NCI-H748 (cell line): ENCODE data around the gene CYP27C1.

ENCODE experiments used
- DNase-seq: peaks from one replicate; lab custom pipeline; 2025; ENCODE audit not compliant: unreplicated experiment; lab: John Stamatoyannopoulos, UW

The CYP27C1 gene

DNA sequence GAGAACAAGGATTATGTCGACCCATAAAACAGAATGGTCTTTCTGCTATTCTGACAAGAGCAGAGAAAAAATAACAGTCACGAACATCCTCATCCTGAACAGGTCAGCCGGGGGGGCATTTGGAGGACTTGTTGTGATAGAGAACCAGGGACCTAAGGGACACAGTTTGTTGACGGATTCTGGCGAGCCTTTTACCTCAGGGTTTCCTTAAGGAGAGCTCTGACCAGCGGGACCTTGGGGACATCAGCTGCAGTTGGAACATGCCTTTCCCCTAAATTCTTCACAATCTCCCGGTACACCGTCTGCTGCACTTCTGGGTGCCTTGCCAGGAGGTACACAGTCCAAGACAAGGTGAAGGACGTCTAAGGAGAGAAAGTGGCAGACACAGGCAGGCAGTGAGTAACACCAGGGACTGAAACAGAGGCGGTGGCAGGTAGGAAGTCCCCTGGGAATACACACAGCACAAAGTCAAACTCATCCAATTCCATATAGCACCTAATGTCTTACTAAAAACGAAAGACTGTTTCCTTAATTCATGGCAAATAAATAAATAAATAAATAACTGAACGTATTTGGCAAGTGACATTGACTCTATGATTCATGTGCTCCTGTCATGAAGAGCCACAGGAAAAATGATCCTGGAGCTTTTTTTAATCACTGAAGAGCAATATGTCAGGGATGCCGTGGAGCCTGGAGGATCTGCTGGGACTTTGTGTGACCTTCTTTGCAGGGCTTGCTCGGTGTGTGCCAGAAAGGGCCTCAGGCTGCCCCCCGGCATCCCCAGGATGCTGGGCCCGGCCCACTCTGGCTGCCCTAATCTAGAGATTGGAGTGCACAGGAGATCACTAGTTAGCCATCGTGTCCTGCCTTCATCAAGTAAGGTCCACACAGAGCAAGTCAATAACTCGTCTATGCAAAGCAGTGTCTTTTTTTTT is 24.7 kb downstream of the CYP27C1 start:
- DNase-seq = no peak

GRCh38 chr2:127194447-127194846 is 25.7 kb downstream of the CYP27C1 start:
- DNase-seq = no peak

DNA sequence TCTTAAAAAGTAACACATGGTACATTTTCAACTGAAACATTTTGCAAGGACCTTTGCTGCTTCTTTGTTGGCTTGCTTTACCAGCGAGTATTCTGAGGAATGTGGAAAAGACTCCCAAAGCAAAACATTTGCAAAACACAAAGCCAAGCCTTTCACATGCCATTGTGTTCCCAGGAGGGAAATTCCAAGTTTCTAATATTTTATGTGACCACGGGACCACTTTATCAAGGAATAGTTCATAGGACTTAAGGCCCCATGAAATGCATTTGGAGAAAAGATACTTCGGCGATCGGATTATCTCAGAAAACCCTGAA is 26.2 kb downstream of the CYP27C1 start:
- DNase-seq = no peak

GRCh38 chr2:127193164-127193966 is 26.7 kb downstream of the CYP27C1 start:
- DNase-seq = no peak

DNA sequence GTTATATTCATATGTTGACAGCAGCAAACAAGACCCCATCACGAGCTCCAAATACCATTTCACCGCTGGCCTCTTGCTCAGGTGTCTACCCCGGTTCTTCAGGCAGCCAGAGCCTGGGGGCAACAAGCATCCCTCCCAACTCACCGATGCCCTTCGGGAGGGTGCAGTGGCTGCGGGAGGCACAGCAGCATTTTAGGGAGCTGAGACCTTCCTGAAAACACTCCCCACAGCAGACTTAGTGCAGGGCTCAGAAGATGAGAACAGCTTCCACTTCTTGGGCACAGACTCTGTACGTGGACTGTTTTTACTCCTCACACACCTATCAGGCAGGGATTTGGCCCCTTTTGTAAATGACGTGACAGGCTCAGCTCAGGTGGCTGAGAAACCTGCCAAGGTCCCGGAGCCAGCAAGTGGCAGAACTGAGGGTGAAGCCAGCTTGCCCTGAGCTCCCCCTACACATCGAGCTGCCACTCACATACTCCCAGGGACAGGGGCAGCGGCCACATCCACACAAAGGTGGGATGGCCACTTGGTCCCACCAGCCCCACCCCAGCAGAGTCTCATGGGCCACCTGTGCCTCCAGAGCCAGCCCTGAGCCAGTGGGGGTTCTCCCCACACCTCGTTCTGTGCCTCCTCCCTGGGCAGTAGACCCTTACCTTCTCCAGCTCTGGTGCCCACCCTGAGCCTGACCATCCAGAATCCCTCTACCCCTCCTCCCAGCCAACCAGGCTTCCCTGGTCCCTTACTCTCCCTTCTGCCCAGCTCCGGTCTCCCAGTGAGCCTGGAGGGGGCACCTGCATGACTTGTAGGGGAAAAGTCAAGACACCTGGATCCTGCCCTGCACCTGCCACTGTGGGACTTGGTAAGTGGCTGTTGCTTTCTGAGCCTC is 28.5 kb downstream of the CYP27C1 start:
- no peak for DNase-seq

GRCh38 chr2:127188797-127189196 is 31.3 kb downstream of the CYP27C1 start:
- no peak for DNase-seq

- no peak for DNase-seq
Observed at GRCh38 chr2:127187831-127188230, 32.3 kb downstream of the CYP27C1 start.

DNA sequence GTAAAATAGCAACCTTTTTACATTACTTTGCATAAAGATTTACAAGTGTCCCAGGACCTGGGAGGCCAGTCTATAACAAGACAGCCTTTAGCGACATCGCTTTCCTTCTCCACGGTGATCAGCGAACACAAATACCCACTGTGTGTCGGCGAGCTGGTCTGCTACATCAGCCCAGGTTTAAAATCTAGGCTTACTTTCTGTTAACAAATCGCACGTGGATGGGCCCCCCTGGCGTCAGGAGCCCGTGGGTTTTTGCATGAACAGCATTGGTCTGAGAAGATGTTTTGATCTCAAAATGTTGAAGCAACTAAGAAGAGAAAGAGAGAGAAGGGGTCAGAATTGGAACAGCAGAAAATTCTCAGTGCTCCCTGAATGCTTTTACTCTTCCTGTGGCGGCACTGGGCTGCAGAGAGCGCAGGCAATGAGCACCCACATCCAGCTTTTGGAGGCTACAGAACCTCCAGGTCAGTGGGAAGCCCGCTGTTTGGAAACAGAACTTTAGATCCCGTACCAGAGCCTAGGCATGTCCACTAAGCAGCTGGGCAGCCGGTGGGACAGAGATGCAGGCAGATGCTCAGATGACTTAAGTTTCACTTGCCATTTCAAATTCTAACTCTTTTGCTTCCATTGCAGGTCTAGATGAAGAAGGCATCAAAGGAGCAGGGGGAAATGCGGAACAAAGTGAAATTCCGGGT is 32.9 kb downstream of the CYP27C1 start:
- DNase-seq = no peak

- DNase-seq = no peak
Observed at GRCh38 chr2:127185705-127186104, 34.4 kb downstream of the CYP27C1 start.

DNA sequence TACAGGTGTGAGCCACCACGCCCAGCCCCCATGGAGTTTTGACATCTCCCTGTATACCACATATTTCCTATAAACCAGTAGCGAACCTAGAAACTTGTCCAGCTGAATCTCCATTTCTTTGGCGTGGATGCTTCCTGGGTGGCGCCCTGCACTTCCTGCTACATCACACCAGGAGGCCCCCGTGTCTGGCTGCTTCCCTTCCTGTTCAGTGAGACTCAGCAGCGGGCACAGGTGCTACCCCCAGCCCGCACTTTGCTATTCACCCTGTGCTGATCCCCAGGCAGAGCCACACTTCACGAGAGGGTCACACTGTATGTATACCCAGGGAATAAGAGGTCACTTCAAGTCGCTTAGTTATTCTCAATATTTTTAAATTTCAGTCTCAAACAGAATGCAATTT is 35.0 kb downstream of the CYP27C1 start:
- no peak for DNase-seq

DNA sequence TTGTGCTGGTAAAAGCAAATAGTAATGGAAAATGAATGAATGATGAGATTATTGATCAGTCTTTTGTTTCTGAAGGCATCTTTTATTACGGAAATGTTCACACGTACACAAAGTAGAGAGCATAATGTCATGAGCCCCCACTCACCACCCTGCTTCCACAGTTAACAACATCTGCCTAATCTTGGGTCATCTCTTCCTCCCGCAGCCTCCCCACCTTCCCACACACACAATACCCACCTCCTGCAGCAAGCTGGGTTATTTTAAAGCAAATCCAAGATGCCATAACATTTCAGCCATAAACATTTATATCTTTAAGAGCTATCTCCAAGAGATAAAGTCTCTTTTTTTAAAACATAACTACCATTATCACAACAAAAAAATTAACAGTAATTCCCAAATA is 36.3 kb downstream of the CYP27C1 start:
- no peak for DNase-seq

DNA sequence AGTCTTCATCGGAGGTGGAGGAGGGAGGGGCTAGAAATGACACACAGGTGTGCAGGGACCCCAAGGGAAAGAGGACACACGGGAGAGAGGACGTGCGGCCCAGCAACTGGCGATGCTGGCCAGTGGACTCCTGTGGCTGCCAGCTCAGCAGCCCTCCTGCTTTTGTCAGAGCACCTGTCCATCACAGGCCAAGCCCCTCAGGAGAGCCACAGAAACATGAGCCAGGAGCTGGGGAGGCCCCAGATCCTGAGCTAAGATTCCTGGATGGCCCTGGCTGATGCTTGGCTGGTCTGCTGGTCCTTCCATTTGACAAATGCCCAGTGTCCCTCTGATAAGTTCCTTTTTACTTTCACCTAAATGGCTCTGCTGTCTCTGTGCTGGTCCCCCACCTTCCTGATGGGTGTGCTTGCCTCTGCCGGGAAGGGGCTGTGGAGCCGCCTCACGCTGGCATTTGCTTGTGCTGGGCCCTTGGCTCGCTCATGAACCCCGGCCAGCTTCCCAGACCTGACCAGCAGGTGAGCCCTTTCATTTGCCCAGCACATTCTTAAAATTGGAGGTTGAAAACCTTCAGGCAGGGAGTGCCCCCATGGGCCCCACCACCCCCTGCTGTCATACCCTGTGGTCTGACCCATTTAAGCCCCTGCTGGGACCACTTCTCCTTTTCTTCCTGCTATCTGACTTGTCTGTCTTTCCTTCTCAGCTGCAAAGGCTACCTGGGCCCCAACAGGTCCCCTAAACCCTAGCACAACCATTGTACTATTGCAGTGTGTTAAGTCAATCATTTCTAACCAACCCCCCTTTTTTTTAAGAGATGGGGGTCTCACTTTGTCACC is 37.3 kb downstream of the CYP27C1 start:
- no peak for DNase-seq

DNA sequence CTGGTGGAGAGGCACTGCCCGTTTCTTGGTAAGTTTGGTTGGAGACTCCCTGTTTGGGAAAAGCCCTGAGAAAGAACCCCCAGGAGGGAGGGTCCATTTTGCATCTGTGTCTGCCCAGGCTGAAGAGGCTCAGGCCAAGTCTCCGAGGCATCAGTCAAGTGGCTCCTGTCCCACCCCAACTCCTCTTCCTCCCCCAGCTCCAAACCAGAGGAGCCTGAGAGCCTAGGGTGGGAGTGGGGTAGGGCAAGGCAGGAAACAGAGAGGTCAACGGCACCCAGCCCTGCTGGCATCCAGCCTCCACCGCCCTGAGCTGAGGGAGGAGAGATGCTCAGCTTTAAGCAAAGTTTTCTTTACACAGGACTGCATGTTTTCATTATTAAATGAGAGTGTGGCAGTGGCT is 38.2 kb downstream of the CYP27C1 start:
- no peak for DNase-seq

DNA sequence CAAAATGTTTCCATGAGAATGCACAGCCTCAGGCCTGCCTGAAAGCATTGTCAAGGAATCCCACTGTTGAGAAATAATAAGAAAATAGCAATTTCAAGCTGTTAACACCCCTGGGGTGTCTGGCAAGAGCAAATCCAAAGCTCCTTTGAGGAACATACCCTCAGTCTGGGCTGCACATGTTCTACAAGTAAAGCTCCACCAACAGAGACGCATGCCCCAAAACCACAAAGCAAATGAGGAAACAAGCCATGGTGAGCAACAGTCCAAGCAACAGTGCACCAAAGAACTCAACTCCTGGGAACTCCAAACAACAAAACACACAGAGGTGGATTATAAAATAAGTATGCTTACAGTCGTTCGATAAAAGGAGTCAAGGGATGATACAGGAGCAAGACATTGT is 40.3 kb downstream of the CYP27C1 start:
- no peak for DNase-seq

DNA sequence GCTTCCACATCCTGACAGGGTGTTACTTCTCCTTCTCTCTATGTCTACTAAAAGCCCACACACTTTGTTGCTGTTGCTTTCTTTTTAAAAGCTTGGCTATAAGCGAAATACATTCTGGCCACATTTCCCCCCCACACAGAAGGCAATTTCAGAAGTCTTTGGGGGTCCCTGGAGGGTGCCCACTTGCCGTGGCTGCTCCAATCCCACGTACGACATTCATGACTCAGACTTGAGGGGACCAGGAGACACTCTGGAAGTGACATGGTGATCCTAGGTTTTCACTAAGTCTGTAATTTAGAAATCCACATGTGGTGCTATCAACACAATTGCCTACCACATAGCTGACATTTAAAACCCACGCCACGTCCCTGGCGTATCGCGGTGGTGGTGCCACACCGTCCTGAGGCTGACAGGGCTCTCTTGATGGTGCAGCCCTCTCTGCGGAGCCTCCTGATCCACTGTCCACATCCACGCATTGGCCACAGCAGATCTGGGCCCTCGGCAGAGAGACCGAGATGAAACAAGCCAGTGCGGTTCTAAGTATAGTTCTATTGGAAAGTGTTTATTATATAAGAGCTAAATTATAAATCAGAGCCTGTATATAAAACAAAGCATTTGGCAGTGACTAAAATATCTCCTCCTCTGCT is 42.4 kb downstream of the CYP27C1 start:
- DNase-seq = no peak

GRCh38 chr2:127176371-127177311 is 43.5 kb downstream of the CYP27C1 start:
- DNase-seq = no peak

DNA sequence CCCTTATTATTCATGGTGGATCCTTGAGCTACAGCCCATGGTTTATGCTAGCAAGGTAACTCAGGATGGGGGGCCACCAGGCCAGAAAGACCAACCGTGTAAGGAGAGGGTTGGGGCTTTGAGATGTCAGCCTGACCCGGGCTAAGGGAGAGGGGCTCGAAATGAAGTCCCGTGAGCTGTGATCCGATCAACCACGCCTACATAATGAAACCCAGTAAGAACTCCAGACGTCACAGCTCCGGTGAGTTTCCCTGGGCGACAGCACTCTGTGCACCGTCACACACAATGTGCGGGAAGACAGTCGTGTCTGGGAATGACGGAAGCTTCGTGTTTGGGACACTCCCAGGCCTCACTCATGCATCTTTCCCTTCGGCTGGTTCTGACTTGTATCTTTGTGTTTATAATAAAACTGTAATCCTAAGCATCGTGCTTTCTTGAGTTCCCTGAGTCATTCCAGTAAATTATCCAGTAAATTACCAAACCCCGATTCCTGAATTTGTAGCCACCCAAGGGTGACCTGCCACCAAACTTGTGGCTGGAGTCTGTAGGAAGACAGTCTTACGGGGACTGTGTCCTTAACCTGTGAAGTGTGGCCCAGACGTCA is 44.2 kb downstream of the CYP27C1 start:
- DNase-seq = no peak
